Ishikawa (cell line): ENCODE measurements around the gene TLR2.

Experiments
- CEBPB ChIP-seq: IDR thresholded peaks from 2 replicates; pipeline ENCODE4 v1.6.1; 2012
- CREB1 ChIP-seq: IDR thresholded peaks from 2 replicates; pipeline ENCODE4 v1.6.1; 2012; ENCODE audit warnings: low read depth
- TF ChIP-seq, protein P1 (sequence below): IDR thresholded peaks from 2 replicates; pipeline ENCODE4 v1.6.1; 2012
- TF ChIP-seq, protein P2 (sequence below): IDR thresholded peaks from 2 replicates; pipeline ENCODE4 v1.6.1; 2012; ENCODE audit warnings: low read depth, mild to moderate bottlenecking

DNA sequence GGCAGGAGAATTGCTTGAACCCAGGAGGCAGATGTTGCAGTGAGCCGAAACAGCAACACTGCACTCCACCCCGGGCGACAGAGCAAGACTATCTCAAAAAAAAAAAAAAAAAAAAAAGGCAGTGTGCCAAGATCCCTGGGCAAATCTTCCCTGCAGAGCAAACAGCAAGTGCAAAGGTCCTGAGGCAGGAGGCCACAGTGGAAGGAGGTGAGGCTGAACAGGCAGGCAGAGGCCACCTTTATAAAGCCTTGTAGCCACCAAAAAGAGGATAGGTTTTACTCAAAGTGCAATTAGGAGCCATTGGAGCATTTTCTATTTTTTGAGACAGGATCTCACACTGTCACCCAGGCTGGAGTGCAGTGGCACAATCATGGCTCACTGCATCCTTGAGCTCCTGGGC is 45.1 kb upstream of the TLR2 start:
- TF ChIP-seq CREB1 = no peak
- no peak for TF ChIP-seq CEBPB
- TF ChIP-seq, protein P1, sequence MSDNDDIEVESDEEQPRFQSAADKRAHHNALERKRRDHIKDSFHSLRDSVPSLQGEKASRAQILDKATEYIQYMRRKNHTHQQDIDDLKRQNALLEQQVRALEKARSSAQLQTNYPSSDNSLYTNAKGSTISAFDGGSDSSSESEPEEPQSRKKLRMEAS = no peak
- TF ChIP-seq, protein P2, sequence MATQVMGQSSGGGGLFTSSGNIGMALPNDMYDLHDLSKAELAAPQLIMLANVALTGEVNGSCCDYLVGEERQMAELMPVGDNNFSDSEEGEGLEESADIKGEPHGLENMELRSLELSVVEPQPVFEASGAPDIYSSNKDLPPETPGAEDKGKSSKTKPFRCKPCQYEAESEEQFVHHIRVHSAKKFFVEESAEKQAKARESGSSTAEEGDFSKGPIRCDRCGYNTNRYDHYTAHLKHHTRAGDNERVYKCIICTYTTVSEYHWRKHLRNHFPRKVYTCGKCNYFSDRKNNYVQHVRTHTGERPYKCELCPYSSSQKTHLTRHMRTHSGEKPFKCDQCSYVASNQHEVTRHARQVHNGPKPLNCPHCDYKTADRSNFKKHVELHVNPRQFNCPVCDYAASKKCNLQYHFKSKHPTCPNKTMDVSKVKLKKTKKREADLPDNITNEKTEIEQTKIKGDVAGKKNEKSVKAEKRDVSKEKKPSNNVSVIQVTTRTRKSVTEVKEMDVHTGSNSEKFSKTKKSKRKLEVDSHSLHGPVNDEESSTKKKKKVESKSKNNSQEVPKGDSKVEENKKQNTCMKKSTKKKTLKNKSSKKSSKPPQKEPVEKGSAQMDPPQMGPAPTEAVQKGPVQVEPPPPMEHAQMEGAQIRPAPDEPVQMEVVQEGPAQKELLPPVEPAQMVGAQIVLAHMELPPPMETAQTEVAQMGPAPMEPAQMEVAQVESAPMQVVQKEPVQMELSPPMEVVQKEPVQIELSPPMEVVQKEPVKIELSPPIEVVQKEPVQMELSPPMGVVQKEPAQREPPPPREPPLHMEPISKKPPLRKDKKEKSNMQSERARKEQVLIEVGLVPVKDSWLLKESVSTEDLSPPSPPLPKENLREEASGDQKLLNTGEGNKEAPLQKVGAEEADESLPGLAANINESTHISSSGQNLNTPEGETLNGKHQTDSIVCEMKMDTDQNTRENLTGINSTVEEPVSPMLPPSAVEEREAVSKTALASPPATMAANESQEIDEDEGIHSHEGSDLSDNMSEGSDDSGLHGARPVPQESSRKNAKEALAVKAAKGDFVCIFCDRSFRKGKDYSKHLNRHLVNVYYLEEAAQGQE = no peak
